ENCODE measurements around the gene SLAMF1.
A peak's percentile ranks its signal among the peaks of the same experiment; 100 is the strongest.

SLAMF1 gene

GRCh38 chr1:160622501-160623226, 24.2 kb downstream of the SLAMF1 start:
- no peak for DNase-seq

- peak; percentile 58 to 74 for DNase-seq
Measured at GRCh38 chr1:160621633-160622413, 25.0 kb downstream of the SLAMF1 start.

GRCh38 chr1:160620942-160621632, 25.8 kb downstream of the SLAMF1 start:
- no peak for DNase-seq

- no peak for DNase-seq
Measured at GRCh38 chr1:160619742-160620277, 27.0 kb downstream of the SLAMF1 start.

- peak in 1 of 2 donors; percentile 63 for DNase-seq
Measured at GRCh38 chr1:160618763-160619274, 28.0 kb downstream of the SLAMF1 start.

- DNase-seq, result no peak
Measured at GRCh38 chr1:160618327-160618726, 28.5 kb downstream of the SLAMF1 start.

GRCh38 chr1:160615660-160616059, 31.2 kb downstream of the SLAMF1 start:
- DNase-seq, result no peak

- DNase-seq, result no peak
Measured at GRCh38 chr1:160614410-160614809, 32.4 kb downstream of the SLAMF1 start.

GRCh38 chr1:160612613-160613218, 34.1 kb downstream of the SLAMF1 start:
- no peak for DNase-seq

- DNase-seq, result peak in 1 of 2 donors; percentile 47
Measured at GRCh38 chr1:160610569-160611242, 36.1 kb downstream of the SLAMF1 start.

GRCh38 chr1:160608941-160609340, 37.9 kb downstream of the SLAMF1 start:
- DNase-seq, result no peak

- no peak for DNase-seq
Measured at GRCh38 chr1:160608514-160608913, 38.3 kb downstream of the SLAMF1 start.

- DNase-seq, result no peak
Measured at GRCh38 chr1:160608057-160608456, 38.8 kb downstream of the SLAMF1 start.

GRCh38 chr1:160607672-160608032, 39.2 kb downstream of the SLAMF1 start:
- no peak for DNase-seq

- peak; percentile 79 to 88 for DNase-seq
Measured at GRCh38 chr1:160607011-160607671, 39.7 kb downstream of the SLAMF1 start.

GRCh38 chr1:160606611-160607010, 40.2 kb downstream of the SLAMF1 start:
- DNase-seq, result no peak

- DNase-seq, result no peak
Measured at GRCh38 chr1:160605792-160606479, 40.9 kb downstream of the SLAMF1 start.

- no peak for DNase-seq
Measured at GRCh38 chr1:160605205-160605604, 41.6 kb downstream of the SLAMF1 start.

- DNase-seq, result no peak
Measured at GRCh38 chr1:160597705-160598104, 49.1 kb downstream of the SLAMF1 start.

GRCh38 chr1:160597051-160597450, 49.8 kb downstream of the SLAMF1 start:
- peak; percentile 30 to 83 for DNase-seq

- no peak for DNase-seq
Measured at GRCh38 chr1:160590488-160590887, 56.4 kb downstream of the SLAMF1 start.

All from inflammatory macrophage treated with lipopolysaccharide for 1 hour (primary cell).